ENCODE data around the gene GGT1. TPM values are rescaled to one million over a fixed set of nuclear protein-coding genes. Genes with fewer than 3 reads are reported as not detected.

Gene GGT1
- total and polyA plus RNA-seq, 2 of the 8 experiments (the other 6 are each of a cell fraction or from before 2014, with no cell fraction given), result 14.4 to 29.2 TPM

GRCh38 chr22:24584166-24584790 lies 18.7 kb upstream of the GGT1 start (continued):
- TF ChIP-seq ATF2 (IDR thresholded peaks at IDR 0.05; ENCODE audit: low read length) (no peak), CHD2 (IDR thresholded peaks at IDR 0.05; ENCODE audit: low read length) (no peak)

Data from H1 (cell line).